ENCODE results near the gene NEDD4.
A peak's percentile ranks its signal among the peaks of the same experiment; 100 is the strongest.
"Not testable (repeated sequence)": the region's sequence is repeated elsewhere in the genome, so short reads cannot be mapped to it uniquely, and the experiment has no call there.

The NEDD4 gene

DNA sequence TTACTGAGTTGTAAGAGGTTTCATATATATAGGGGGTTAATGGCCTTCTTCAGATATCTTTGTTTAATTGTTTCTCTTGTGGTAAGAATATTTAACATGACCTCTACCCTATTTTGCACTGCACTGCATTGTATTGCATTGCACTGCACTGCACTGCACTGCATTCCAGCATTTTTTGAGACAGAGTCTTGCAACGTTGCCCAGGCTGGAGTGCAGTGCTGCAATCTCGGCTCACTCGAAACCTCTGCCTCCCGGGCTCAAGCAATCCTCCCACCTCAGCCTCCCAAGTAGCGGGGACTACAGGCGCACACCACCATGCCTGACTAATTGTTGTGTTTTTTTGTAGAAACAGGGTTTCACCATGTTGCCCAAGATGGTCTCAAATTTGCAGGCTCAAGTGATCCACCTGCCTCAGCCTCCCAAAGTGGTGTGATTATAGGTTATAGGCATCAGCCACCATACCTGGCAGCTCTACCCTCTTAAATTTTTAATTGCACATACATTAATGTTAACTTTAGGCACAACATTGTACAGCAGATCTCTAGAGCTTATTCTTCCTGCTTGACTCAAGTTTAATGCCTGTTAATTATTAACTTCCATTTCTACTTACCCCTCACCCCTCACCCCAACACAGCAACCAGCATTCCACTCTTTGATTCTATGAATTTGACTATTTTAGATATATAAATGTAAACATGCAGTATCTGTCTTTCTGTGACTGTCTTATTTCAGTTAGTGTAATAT, 38.4 kb downstream of the NEDD4 start:
- DNase-seq (ENCODE audit: low read depth), result no peak

- DNase-seq (ENCODE audit: low read depth), result not testable (repeated sequence)
Measured at GRCh38 chr15:55952501-55953274, 40.7 kb downstream of the NEDD4 start.

- DNase-seq (ENCODE audit: low read depth), result not testable (repeated sequence)
Measured at GRCh38 chr15:55944606-55945005, 48.8 kb downstream of the NEDD4 start.

GRCh38 chr15:55942332-55942731, 51.1 kb downstream of the NEDD4 start:
- peak; percentile 45 for DNase-seq (ENCODE audit: low read depth)

- no peak for DNase-seq (ENCODE audit: low read depth)
Measured at GRCh38 chr15:55937040-55937439, 56.4 kb downstream of the NEDD4 start.

DNA sequence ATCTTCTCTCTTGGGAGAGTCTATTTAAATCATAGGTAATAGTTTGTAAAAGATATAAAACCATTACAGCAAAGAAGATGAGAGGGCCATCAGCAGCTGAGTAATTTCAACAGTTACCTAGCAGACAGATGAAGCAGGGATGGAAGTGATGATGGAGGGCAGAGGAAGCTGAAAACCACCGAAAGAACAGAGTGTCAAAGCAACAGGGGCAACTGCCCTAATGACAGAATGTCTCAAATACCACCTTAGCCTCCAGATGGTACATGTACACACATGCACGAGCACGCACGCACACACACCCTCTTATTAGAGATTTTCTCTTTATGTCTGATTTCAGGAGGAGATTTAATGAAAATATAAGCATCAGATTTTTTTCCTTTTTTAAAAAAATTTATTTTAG, 64.5 kb downstream of the NEDD4 start:
- DNase-seq (ENCODE audit: low read depth), result no peak

DNA sequence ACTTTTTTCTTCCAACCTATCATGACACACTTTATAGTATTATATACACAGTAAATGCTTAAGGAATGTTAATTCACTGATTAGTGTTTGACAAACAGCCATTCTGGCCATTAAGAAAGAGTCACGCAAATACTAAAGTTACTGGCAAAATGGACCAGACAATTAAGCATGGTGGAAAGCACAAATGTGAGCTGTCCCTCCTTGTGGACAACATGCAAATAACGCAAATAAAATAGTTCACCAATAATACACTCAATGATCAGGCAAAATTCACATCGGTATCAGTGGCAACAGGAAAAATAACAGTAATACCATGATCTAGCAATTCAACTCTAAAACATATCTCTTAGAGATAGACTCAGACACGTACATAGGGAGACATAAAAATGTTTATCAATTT, 71.7 kb downstream of the NEDD4 start:
- no peak for DNase-seq (ENCODE audit: low read depth)

DNA sequence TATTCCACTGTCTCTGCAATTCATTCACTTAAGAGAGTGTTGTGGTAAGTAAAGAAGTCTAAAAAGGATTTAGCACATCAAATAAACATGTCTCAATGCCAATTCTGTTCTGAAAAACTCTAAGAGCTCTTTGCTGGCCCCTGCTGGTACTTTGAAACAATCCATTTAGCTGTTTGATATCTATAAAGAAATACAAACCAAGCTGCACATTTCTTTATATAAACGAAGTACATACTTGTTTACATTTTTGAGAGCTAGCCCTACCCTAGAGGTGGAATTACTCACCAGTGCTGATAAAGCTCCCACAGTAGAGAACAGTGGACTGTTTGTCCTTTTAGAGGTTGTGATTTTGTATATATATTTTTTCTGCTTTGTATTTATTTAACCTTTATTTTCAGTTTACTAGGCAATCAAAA, 75.5 kb downstream of the NEDD4 start:
- no peak for DNase-seq (ENCODE audit: low read depth)

DNA sequence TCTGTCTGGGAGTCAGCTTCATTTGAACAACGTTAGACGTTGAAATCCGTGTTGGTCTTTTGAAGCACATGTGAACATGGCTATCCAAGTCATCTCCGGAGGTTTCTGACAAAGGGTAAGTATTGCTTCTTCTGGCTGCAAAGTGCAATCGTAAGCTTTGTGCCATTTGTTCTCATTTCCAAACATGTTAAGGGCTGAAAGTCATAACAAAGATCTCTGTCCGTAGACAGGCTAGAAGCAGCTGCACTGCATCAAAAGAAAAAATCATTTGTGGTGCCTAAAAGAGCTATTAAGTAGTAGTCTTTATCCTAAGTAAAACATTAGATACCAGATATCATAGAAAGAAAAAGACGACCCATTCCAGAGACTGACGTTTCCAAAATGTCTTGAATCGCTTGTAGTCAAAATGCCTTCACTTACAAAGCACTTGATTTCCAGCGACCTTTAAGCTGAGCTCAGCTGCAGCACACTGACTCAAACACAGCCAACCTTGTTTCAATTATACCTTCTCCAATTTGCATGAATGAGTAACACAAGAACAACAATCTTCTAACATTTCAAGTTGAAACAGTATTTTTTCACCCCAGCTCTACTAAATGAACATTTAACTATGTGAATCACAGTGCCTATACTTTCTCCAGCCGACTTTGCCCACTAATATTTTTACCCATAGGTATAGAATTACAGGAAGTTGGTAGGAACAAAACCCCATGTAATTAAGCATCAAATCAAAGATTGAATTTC, 76.6 kb downstream of the NEDD4 start:
- DNase-seq (ENCODE audit: low read depth), result no peak

DNA sequence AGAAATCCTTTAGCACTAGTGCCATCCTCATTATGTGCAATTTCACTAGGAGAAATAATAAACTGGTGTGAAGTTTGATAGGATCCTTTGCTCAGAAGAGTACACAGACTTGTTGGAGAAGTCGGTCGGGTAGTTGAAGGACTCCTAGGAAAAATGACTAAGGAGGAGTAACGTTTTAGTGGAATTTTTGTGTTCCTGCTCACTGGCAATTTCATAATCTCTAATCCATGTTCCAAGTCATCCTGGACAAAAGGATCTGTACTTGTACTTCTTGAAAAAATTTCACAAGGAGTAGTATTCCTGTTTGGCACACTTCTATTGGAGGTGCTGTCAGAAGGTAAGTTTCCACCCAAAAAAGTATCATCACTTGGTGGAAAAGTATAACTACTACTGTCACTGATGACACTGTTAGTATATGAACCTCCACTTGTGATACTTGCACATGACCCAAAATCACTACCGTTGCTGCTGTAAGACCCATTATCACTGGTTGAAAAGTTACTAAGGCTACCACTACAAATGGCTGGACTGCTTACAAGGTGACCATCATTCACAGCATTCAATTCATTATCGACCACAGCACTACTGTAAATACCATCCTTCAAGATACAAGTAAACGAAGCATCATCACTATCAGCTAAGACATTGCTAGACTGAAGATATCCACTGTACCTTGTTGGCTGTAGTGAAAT, 77.4 kb downstream of the NEDD4 start:
- no peak for DNase-seq (ENCODE audit: low read depth)

DNA sequence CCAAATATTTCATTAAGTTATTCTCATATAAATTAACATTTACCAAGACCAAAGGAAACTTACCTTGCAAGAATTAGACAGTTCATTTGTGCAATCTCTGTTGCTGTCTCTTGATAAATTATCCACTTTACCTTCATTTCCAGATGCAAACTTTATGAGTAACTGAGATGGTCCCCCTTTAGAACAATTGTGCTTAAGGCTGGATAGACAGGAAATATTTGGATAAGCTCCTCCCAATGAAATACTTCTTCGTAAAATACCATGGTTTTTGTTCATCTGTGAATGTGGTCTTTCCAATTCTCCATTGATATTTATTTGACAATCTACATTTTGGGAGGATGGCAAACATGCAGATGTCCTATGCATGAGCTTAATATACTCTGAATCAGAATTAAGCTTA, 78.2 kb downstream of the NEDD4 start:
- DNase-seq (ENCODE audit: low read depth), result no peak

DNA sequence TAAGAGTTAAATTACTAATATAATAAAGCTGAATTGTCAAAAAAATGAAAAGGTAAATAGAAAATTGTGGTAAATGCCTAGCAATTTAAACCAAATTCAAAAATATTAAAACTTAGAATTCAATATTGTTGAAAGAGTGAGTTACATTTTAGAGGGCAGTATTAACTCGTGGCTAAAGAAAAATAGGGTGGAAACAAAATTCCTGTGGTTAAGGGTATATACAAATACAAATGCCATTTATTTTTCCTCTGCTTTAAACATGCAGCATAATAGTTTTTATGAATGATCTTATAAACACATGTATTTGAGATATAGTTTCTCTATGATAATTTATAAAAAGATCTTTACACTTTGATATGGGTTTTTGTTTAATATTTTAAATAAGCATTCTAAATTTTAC, 79.0 kb downstream of the NEDD4 start:
- DNase-seq (ENCODE audit: low read depth), result no peak

DNA sequence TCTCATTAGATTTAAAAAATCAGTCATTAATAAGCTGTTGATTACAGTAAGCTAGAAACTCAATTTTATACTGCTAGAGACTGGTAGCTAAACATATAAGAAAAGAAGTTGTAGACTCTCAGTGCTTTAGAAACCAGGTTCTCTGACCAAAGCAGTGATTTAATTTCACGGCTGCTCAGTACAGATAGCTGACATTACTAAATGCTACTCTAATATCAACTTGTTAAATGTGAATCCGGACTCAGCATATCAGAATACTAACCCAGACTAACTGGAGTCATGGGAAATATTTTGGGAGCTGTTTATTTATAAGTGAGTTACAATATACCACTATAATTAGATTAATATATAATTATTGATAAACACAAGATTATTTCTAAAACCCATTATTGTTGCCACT, 80.4 kb downstream of the NEDD4 start:
- DNase-seq (ENCODE audit: low read depth), result no peak

GRCh38 chr15:55909036-55909811, 84.2 kb downstream of the NEDD4 start:
- DNase-seq (ENCODE audit: low read depth), result no peak

GRCh38 chr15:55907797-55908196, 85.6 kb downstream of the NEDD4 start:
- no peak for DNase-seq (ENCODE audit: low read depth)

- no peak for DNase-seq (ENCODE audit: low read depth)
Measured at GRCh38 chr15:55902981-55903380, 90.4 kb downstream of the NEDD4 start.

GRCh38 chr15:55900019-55900418, 93.4 kb downstream of the NEDD4 start:
- DNase-seq (ENCODE audit: low read depth), result no peak

GRCh38 chr15:55899537-55899936, 93.9 kb downstream of the NEDD4 start:
- DNase-seq (ENCODE audit: low read depth), result no peak

DNA sequence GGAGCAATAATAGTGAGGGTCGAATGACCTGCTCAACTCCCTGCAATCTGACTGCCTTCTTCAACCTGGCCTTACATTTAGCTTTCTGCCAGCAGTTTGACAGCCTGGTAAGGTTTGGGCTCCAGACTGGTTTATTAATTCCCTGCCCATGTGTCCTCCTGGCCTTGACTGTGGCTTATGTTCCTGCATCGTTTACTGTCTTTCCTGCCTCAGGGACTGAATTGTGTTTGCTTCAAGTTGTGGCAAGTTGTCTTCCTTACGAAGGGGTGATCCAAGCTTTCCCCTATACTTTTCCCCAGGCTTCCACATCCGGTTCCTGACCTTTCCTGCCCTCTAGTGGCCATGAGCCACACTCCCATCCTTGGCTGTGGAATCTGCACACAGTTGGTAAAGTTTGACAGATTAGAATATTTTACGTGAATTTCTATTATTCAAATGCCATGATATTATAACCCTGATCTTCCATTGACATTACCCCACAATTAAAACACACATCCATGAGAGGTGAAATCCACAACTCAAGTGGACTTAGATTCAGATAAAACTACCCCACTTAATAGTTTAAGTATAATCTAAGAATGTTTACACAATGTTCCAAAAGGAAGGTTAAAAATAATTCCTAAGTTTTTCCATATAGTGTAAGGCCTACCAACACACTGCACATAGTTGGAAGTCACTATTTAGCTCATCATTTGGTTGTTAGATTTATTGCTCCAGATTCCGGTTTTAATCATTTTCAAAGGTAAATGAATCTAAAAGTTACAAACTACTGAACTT, 95.7 kb downstream of the NEDD4 start:
- no peak for DNase-seq (ENCODE audit: low read depth)

- no peak for DNase-seq (ENCODE audit: low read depth)
Measured at GRCh38 chr15:55894399-55894965, 98.9 kb downstream of the NEDD4 start.

Measured in CMK (cell line).